Measurements from ENCODE around the gene NFKB2.

- TF ChIP-seq CTCF (IDR thresholded peaks at IDR 0.05): no peak
- no peak for TF ChIP-seq ZFX (IDR thresholded peaks at IDR 0.05; ENCODE audit: borderline replicate concordance)
Observed at GRCh38 chr10:102406815-102407214, 11.3 kb downstream of the NFKB2 start.

Measured in 22Rv1 (cell line).